HuH-7.5 (cell line): ENCODE data around the gene PCDHA6.
"Not testable (repeated sequence)": the region's sequence is repeated elsewhere in the genome, so short reads cannot be mapped to it uniquely, and the experiment has no call there.

ENCODE experiments used
- DNase-seq: peaks from one replicate; pipeline ENCODE4 v3.0.0; 2011; ENCODE audit warnings: low spot score

PCDHA6 gene

GRCh38 chr5:140827704-140828361 is at the start of gene PCDHA6:
TSS of gene PCDHA6 (plus strand) at chr5:140827960. CDS start at chr5:140828092, 132 bp downstream.
- no peak for DNase-seq

- no peak for DNase-seq
These were observed 47.2 kb upstream of the PCDHA6 start for GRCh38 chr5:140780512-140780911.

GRCh38 chr5:140785905-140786686 is 41.7 kb upstream of the PCDHA6 start, which contains the start of gene PCDHA1:
TSS of gene PCDHA1 (plus strand) at chr5:140786140.
- peak; percentile 34 for DNase-seq

- not testable (repeated sequence) for DNase-seq
These were observed 40.3 kb upstream of the PCDHA6 start for GRCh38 chr5:140787422-140787821.

GRCh38 chr5:140787849-140788504 is 39.8 kb upstream of the PCDHA6 start:
- DNase-seq = not testable (repeated sequence)

- no peak for DNase-seq
These were observed 36.7 kb upstream of the PCDHA6 start for GRCh38 chr5:140791089-140791488.

- DNase-seq = peak; percentile 81
These were observed 33.0 kb upstream of the PCDHA6 start, which contains the start of gene PCDHA2 for GRCh38 chr5:140794595-140795258. TSS of gene PCDHA2 (plus strand) at chr5:140794852.

GRCh38 chr5:140795259-140795641 is 32.5 kb upstream of the PCDHA6 start:
- peak; percentile 84 for DNase-seq

- not testable (repeated sequence) for DNase-seq
These were observed 31.6 kb upstream of the PCDHA6 start for GRCh38 chr5:140796072-140796717.

- DNase-seq = no peak
These were observed 31.1 kb upstream of the PCDHA6 start for GRCh38 chr5:140796718-140797095.

GRCh38 chr5:140800816-140801493 is 26.8 kb upstream of the PCDHA6 start, which contains the start of gene PCDHA3:
TSS of gene PCDHA3 (plus strand) at chr5:140801057.
- DNase-seq = no peak

GRCh38 chr5:140801494-140801841 is 26.3 kb upstream of the PCDHA6 start:
- DNase-seq = no peak

GRCh38 chr5:140802381-140802780 is 25.4 kb upstream of the PCDHA6 start:
- not testable (repeated sequence) for DNase-seq

GRCh38 chr5:140802781-140803271 is 24.9 kb upstream of the PCDHA6 start:
- no peak for DNase-seq

GRCh38 chr5:140806834-140807775 is 20.7 kb upstream of the PCDHA6 start, which contains the start of gene PCDHA4:
TSS of gene PCDHA4 (plus strand) at chr5:140807068.
- peak; percentile 55 for DNase-seq

- not testable (repeated sequence) for DNase-seq
These were observed 19.4 kb upstream of the PCDHA6 start for GRCh38 chr5:140808241-140808888.

- DNase-seq = no peak
These were observed 18.9 kb upstream of the PCDHA6 start for GRCh38 chr5:140808889-140809291.

- peak; percentile 46 for DNase-seq
These were observed 6.1 kb upstream of the PCDHA6 start, which contains the start of gene PCDHA5 for GRCh38 chr5:140821375-140822280. TSS of gene PCDHA5 (plus strand) at chr5:140821613.
